HL-60/S4 treated with phorbol 12-myristate 13-acetate at 8.2 ng/mL for 4 days and 3 days (cell line): Measurements from ENCODE around the gene TEX26.

Experiments
- in situ Hi-C: fragments of 300-500 bp; cut with MboI; formaldehyde crosslinking; loops from 2 replicates; pipeline ENCODE4 v1.15.0; 2022; ENCODE audit warnings: low sequenced_read_pairs

The TEX26 gene

GRCh38 chr13:30932481-30933353 is at the start of gene TEX26:
TSS of gene TEX26 (plus strand) at chr13:30932656. CDS start at chr13:30932716, 60 bp downstream.
- in situ Hi-C loops: no loop called here

- in situ Hi-C loops: no loop called here
Measured at GRCh38 chr13:30882996-30883766, 49.3 kb upstream of the TEX26 start.

- in situ Hi-C loops: no loop called here
Measured at GRCh38 chr13:30884543-30884942, 47.9 kb upstream of the TEX26 start.

DNA sequence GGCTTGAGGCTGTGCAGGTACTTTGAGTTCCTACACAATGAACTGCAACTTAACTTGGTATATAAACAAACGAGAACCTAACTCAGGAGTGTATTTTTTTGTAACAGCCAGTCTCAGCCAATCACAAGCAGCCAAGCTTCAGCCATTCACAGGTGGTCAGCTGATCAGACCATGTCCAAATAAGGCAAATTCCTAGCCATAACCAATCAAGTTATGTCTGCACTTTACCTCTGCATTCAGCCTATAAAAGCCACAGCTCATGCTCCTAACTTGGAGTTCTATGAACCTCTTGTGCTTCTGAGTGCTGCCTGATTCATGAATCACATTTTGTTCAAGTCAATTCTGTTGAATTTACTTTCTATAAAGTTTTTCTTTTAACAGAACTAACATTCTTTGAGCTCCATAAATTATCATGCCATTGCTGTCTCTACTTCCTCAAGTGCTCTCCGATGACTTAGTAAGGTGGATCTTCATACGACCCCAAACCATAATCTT is 43.2 kb upstream of the TEX26 start:
- in situ Hi-C loops: no loop called here

DNA sequence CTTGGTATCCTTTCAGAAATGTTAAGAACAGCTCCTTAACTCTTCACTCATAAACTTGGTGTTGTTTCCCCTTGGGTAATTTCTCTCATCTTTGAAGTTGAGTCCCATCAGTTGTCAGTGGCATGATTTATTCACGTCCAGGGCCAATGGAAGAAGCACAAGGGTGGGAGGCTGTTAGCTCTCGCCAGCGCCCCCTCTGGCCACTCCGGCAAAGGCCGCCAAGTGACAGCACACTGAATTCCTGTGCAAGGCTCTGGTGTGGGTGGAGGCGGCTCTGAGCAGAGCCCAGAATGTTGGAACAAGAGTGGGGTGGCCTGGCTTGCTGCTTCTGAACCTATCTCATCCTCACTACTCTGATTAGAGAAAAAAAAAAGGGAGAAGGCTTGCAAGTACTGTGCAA is 39.5 kb upstream of the TEX26 start:
- in situ Hi-C loops: no loop called here

- in situ Hi-C loops: no loop called here
Measured at GRCh38 chr13:30895773-30896172, 36.7 kb upstream of the TEX26 start.

DNA sequence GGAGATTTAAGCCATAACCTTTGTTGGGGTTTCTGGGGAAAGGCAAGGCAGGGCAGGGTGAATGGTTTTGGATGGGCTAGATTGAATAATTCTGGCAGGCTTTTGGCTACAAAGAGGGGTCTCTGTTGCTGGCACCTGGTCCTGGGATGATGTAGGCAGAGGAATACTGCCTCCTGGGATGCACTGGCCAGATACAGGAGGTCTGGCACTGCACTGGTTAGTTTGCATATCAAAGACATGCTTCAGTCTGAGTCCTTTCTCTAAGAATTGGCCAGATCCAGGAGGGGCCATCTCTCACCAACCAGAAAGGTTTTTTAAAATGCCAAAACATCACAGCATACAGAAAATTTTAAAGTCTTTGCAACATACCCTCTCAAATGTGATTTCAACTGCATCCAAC is 34.4 kb upstream of the TEX26 start:
- in situ Hi-C loops: no loop called here

DNA sequence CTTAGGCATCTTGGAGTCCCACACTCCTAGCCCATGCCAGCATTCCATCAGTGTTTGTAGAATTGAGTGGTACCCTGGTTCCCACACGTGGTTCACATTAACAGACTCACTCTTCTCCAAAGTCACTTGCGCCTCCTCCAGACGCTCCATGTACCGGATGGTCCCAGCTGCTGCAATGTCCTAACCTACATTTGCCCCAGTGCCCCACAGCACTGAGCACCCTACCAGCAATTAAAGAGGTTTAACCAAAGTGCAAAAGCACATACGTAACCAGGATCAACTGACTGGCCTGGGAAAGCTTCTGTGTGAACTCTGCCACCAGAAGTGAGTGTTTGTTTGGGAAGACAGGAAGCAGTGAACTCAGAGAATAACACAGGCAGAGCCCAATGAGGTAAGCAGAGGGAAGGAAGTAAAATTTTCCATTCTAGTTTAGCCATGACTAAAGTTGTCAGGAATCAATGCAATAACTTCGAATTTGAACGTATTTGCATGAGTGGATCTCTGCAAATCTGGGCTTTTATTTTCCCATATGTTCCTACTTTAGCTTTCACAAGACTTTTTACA is 33.7 kb upstream of the TEX26 start:
- in situ Hi-C loops: no loop called here

- in situ Hi-C loops: no loop called here
Measured at GRCh38 chr13:30900436-30900835, 32.0 kb upstream of the TEX26 start.

DNA sequence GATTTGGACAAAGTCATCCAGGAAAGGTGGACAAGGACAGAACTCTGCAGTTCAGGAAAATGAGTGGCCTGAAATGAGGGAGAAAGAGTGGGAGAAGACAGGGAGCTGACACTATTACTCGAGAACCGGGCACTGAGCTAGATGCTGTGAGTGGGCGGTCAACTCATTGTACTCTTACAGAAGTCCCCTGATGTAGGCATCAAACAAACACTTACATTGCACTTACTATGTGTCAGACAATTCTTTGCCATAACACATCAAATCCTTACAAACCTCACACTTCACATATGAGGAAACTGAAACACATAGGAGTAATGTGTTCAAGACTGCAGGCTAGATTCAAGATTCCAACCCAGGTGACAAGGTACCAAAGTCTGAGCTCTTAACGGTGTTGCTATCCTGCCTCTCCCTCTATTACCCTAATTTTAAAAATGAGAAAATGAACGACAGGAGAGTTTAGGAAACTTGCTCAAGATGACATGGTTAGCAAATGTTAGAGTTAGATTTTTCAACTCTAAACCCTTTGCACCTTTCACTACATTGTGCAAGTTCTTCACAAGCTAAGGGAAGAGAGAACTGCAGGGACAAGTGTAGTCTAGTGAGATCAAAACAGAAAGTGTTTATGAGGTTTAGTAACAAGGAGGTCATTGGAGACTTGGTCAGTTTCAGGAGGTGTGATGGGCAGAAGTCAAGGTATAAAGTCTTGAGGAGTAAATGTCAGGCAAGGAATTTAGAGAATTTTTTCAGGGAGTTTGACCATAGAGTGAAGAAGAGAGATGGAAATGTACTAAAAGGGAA is 31.3 kb upstream of the TEX26 start:
- in situ Hi-C loops: no loop called here

DNA sequence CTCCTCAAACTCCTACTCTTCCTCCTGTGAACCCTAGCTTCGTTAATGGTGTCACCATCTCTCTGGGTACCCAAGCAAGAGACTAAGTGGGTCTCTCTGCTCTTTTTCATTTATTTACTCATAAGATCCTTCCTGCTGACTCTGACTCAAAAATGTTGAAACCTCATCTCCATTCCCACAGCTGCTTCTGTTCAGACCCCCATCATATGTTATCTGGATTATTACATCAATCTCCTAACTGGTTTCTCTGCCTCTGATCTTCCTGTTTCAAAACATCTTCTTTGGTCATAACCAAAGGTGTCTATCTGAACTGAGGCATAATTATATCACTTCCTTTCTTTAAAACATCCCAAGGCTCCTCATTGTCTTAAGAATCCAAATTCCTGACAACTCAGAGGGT is 28.4 kb upstream of the TEX26 start:
- in situ Hi-C loops: no loop called here

DNA sequence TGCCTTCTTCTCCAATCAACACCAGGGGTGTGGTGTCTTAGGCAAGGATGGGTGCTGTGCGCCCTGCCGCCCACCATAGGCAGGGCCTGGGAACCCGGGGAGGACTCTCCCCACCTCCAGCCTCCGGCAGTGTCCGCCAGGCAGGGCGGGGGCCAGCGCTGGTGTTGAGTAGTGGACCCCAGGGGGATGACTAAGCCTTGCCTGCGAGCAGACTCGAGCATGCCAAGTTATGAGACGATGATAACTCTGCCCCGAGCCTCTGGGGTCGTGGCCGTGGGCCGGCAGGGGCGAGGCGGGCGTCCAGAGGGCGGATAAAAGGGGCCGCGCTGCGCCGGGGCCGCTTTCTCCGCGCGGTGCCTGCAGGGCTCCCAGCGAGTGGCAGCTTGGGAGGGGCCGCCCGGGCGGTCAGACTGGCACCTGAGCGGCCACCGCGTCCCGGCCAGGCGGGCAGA is 26.5 kb upstream of the TEX26 start, which contains the start of gene MEDAG:
MEDAG (plus strand) TSS at position 340 of the 452 bp plus-strand sequence. CDS start 245 bp downstream, outside the sequence.
- in situ Hi-C loops: no loop called here

DNA sequence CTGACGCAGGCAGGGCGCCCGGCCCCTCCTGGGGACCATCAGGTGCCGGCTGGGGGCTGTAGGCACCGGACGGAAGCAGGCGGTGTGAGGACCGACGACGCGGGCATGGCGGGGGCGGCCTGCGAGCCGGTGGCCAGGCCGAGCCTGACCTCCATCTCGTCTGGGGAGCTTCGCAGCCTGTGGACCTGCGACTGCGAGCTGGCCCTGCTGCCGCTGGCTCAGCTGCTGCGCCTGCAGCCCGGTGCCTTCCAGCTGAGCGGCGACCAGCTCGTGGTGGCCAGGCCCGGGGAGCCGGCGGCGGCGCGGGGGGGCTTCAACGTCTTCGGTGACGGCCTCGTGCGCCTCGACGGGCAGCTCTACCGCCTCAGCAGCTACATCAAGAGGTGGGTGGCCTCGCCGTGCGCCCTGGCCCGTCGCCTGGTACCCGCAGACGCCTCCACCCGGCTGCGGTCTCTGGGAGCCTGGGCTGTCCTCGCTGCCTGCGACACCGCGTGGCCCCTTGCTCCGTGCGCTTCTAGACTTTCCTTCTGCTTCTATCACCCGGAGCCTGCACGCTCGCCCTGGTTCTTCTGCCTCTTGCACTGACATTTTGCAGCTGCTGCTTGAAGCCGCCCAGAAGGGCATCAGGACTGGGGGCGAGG is 25.9 kb upstream of the TEX26 start:
- in situ Hi-C loops: no loop called here

GRCh38 chr13:30907121-30907861 is 25.2 kb upstream of the TEX26 start:
- in situ Hi-C loops: no loop called here

- in situ Hi-C loops: no loop called here
Measured at GRCh38 chr13:30908416-30908980, 24.0 kb upstream of the TEX26 start.

GRCh38 chr13:30910676-30911075 is 21.8 kb upstream of the TEX26 start:
- in situ Hi-C loops: no loop called here

DNA sequence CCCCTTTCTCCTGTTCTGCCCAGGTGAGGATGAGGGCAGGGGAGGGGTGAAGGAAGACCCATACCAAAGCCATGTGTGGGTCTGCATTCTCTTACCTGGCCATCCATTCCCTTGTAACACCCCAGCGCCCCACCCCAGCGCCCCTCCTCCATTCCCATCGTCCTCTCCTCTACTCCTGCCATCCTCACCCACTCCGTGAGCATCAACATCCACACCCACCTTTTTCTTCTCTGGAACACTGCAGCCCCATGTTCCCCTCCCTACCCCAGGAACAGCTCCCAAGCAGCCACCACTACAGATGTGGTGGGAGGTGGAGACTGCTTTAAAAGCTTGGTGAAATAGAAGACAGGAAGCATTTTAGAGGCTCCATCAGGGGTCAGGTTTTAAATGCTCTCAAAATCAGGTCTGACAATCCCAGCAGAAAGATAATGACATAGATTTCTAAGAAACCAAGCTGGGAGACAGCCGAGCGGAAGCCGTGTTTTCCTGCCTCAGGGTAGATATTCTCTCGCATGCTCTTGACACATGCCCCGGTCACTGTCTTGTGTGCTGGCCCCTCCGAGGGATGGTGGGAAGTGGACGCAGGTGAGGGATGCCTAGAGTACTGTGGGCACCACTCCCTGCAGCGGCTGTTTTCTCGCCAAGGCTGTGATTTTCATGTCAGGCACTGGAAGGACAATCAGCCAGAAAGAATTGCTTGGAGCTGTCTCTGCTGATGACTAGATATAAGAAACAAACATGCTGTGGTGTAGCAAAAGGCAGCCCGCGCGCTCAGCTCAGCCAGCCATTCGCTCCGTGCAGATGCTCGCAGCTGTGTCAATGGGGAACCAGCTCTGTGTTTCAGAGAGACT is 16.5 kb upstream of the TEX26 start:
- in situ Hi-C loops: no loop called here

- in situ Hi-C loops: no loop called here
Measured at GRCh38 chr13:30916991-30917390, 15.5 kb upstream of the TEX26 start.
